ENCODE measurements around the gene SOCS1. TPM values are rescaled to one million over a fixed set of nuclear protein-coding genes. Genes with fewer than 3 reads are reported as not detected.

Gene SOCS1
- total and polyA plus RNA-seq, 2 donors (not counting 3 experiments of a cell fraction or from before 2014, with no cell fraction given) = 1.1 to 1.7 TPM

DNA sequence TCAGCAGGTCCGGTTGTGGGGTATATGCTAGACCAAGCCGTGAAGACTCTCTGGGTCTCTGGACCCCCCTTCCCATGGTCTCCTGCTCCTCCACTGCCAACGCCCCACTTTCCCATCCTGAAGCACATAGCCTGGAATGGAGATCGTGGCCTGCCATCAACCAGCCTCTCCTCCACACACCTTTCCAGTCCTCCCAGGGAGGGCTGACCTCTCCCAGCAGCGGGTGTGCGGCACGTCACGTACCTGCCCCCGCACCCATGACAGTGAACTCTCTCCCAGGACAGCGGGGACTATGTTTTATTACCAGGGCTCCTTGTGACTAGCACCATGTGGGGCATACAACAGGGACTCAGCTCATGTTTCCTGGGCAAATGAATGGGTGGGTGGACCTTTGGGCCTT lies 15.6 kb upstream of the SOCS1 start:
- BruUV-seq (replicated peaks) = no TSS peak
- ChIA-PET CTCF (interaction anchor here (1.1 kb wide), 1 partner anchor 300 kb away, joined by 3 read pairs; no protein-coding TSS in a partner anchor), POLR2A (no interaction called here)
- Histone ChIP-seq H3K4me2 (ENCODE audit: insufficient read depth, low read length) (no peak overlapping the region), H3K4me1 (ENCODE audit: control insufficient read depth, extremely low read depth, insufficient read depth, low read length) (no peaks in the 10 kb centered on the region), H3K79me2 (ENCODE audit: control insufficient read depth, insufficient read depth, low read length) (no peaks in the 10 kb centered on the region), H3K36me3 (ENCODE audit: control insufficient read depth in 2 of 2, extremely low read depth in 1 of 2, insufficient read depth in 2 of 2, low read length in 2 of 2) (no peaks in the 10 kb centered on the region), H3K27ac (ENCODE audit: insufficient read depth, low read depth, low read length) (no peak overlapping the region), H3K9ac (replicated peaks; ENCODE audit: extremely low read depth, insufficient read depth, low read length) (no peak overlapping the region), H3K4me3 (replicated peaks in 1 of 3; ENCODE audit: insufficient read depth in 1 of 3, low read depth in 1 of 3, low read length in 3 of 3) (no peak overlapping the region), H3K9me3 (replicated peaks; ENCODE audit: control insufficient read depth, insufficient read depth, low read length) (no peaks in the 10 kb centered on the region), H4K20me1 (replicated peaks; ENCODE audit: control insufficient read depth, extremely low read depth, insufficient read depth, low read length) (no peaks in the 10 kb centered on the region), H3K9me1 (replicated peaks; ENCODE audit: control insufficient read depth, extremely low read depth, insufficient read depth, low read length) (no peaks in the 10 kb centered on the region), H2AFZ (ENCODE audit: low read depth, low read length) (no peak overlapping the region), H3K27me3 (ENCODE audit: control insufficient read depth in 2 of 2, insufficient read depth in 2 of 2, low read length in 2 of 2) (no peaks in the 10 kb centered on the region)
- intact Hi-C loops (cut with micrococcal nuclease) (no loop called here), dilution Hi-C loops (cut with MboI; ENCODE audit: extremely low pct_ligation_motif_present, low sequenced_read_pairs) (no loop called here)
- no peak for TF ChIP-seq JUN (IDR thresholded peaks at IDR 0.05; ENCODE audit: borderline replicate concordance, insufficient read depth, insufficient read length, low read depth)
- no peak for TF ChIP-seq POLR2A (IDR thresholded peaks at IDR 0.05; ENCODE audit: low read depth, low read length)
- TF ChIP-seq GATA2 (IDR thresholded peaks at IDR 0.05; ENCODE audit: insufficient read depth, insufficient read length, low read depth, low read length) = no peak
- TF ChIP-seq MAX (IDR thresholded peaks at IDR 0.05; ENCODE audit: insufficient read depth, insufficient read length) = no peak
- TF ChIP-seq MYC (IDR thresholded peaks at IDR 0.05; ENCODE audit: low read depth, low read length) = no peak
- no peak for TF ChIP-seq FOS (IDR thresholded peaks at IDR 0.05; ENCODE audit: borderline replicate concordance, insufficient read depth, low read length)
- TF ChIP-seq POLR2AphosphoS5 (IDR thresholded peaks at IDR 0.05; ENCODE audit: insufficient read depth, low read depth, low read length) = no peak
- TF ChIP-seq EZH2 (IDR thresholded peaks at IDR 0.05; ENCODE audit: borderline replicate concordance, low read depth, low read length, severe bottlenecking) = no peak
- TF ChIP-seq CTCF (IDR thresholded peaks at IDR 0.05; ENCODE audit: extremely low read depth in 1 of 2, insufficient read depth in 1 of 2, low read depth in 1 of 2, low read length in 2 of 2) = no peak
- DNase-seq (ENCODE audit: low read depth, low spot score) (no peak), FAIRE-seq (no peak)
